K562 (cell line): Measurements from ENCODE around the gene MYOG. TPM values are rescaled to one million over a fixed set of nuclear protein-coding genes. Genes with fewer than 3 reads are reported as not detected.

ENCODE experiments used
- ATAC-seq: fragments of 200-7000 bp; cut with Tn5 transposase; 3 replicates; pipeline ENCODE4 v1.9.1; 2020; ENCODE audit warnings: moderate library complexity
- Bru-seq: library from RNA; stranded (reverse); fragments of 400-500 nt; gene quantifications from one replicate; lab custom pipeline; 2021; lab: Mats Ljungman, UMichigan
- BruChase-seq, 2 experiments: library from RNA; stranded (reverse); fragments of 400-500 nt; gene quantifications; one replicate each; lab custom pipeline; 2021; lab: Mats Ljungman, UMichigan
- BruUV-seq: library from RNA; stranded (reverse); fragments of 400-500 nt; replicated peaks from 2 replicates; lab custom pipeline; 2021; lab: Mats Ljungman, UMichigan
- CTCF ChIA-PET: fragments of 300-600 bp; formaldehyde crosslinking; extraction: SDS; loops from one replicate; lab custom pipeline; 2021; ENCODE audit warnings: low intra/inter-chr PET ratio; lab: Yijun Ruan, JAX
- POLR2A ChIA-PET: fragments of 300-600, 350-650 bp; sonication (Branson Sonifier 250); formaldehyde crosslinking; extraction: SDS; loops from one replicate; lab custom pipeline; 2021; ENCODE audit warnings: antibody characterized with exemption, inconsistent platforms; lab: Yijun Ruan, JAX
- DNase-seq, 4 experiments: peaks; one replicate each; pipeline versions ENCODE4 v3.0.0 to v3.0.0-alpha.2; 2011 to 2018; ENCODE audit warnings: low spot score in 3 of 4, mixed read lengths in 3 of 4; ENCODE audit errors: extremely low read depth in 1 of 4
- FAIRE-seq: peaks from 2 replicates; lab custom pipeline; 2011; peaks lifted over from hg19 to GRCh38; lab: Jason Lieb, UNC
- H2AFZ ChIP-seq: 2 replicates; pipeline ENCODE4 v1.6.0; 2011; ENCODE audit warnings: low read depth, low read length, control low read depth, inconsistent platforms
- H3K27ac ChIP-seq: fragments of 200-600 bp; 3 replicates; pipeline ENCODE4 v1.8.0; 2011; ENCODE audit warnings: low read depth, mild to moderate bottlenecking, control low read depth, inconsistent platforms, low read length, moderate library complexity, mixed read lengths; ENCODE audit errors: extremely low read depth
- H3K27me3 ChIP-seq, 2 experiments: fragments of 300-600 bp in 1 of 2; 2 replicates in 1 of 2; 3 replicates in 1 of 2; pipeline versions ENCODE4 v1.6.0 to v1.8.0; 2011; ENCODE audit warnings: inconsistent platforms in 2 of 2, low read length in 2 of 2, mild to moderate bottlenecking in 1 of 2, mixed read lengths in 1 of 2, moderate library complexity in 1 of 2; ENCODE audit not compliant: control insufficient read depth in 2 of 2, insufficient read depth in 2 of 2
- H3K36me3 ChIP-seq: fragments of 300-600 bp; 3 replicates; pipeline ENCODE4 v1.8.0; 2011; ENCODE audit warnings: mild to moderate bottlenecking, low read length, inconsistent platforms; ENCODE audit not compliant: control insufficient read depth, insufficient read depth
- H3K4me1 ChIP-seq, 2 experiments: fragments of 200-600 bp in 1 of 2; replicated peaks in 1 of 2; 2 replicates in 1 of 2; 3 replicates in 1 of 2; pipeline versions ENCODE4 v1.5.1 to v1.8.0; 2011; ENCODE audit warnings: inconsistent platforms in 2 of 2, low read length in 2 of 2, mild to moderate bottlenecking in 1 of 2, mixed read lengths in 1 of 2, moderate library complexity in 1 of 2; ENCODE audit not compliant: control insufficient read depth in 2 of 2, insufficient read depth in 2 of 2
- H3K4me2 ChIP-seq: 2 replicates; pipeline ENCODE4 v1.6.1; 2011; ENCODE audit warnings: low read length, control low read depth, inconsistent platforms, mixed read lengths; ENCODE audit not compliant: insufficient read depth
- H3K4me3 ChIP-seq: fragments of 200-600 bp; sonication (generic), shearing (Covaris generic); 2 replicates; pipeline ENCODE4 v1.5.1; 2016; ENCODE audit warnings: control low read depth, inconsistent platforms
- H3K79me2 ChIP-seq: fragments of 200-600 bp; 3 replicates; pipeline ENCODE4 v1.8.0; 2011; ENCODE audit warnings: low read length, inconsistent platforms; ENCODE audit not compliant: control insufficient read depth, insufficient read depth
- H3K9ac ChIP-seq, 2 experiments: 2 replicates each; pipeline versions ENCODE4 v1.6.0 to v1.6.1; 2011; ENCODE audit warnings: low read depth in 2 of 2, low read length in 2 of 2, control low read depth in 1 of 2, inconsistent platforms in 1 of 2, mild to moderate bottlenecking in 1 of 2, mixed read lengths in 1 of 2; ENCODE audit not compliant: insufficient read depth in 1 of 2
- H3K9me1 ChIP-seq: one replicate; pipeline ENCODE4 v1.6.0; 2011; ENCODE audit warnings: inconsistent platforms, mild to moderate bottlenecking, low read length, moderate library complexity; ENCODE audit not compliant: control insufficient read depth, insufficient read depth
- H3K9me3 ChIP-seq: replicated peaks from 2 replicates; pipeline ENCODE4 v1.5.1; 2011; ENCODE audit warnings: low read depth, low read length, inconsistent platforms; ENCODE audit not compliant: control insufficient read depth, insufficient read depth
- H4K20me1 ChIP-seq: replicated peaks from 2 replicates; pipeline ENCODE4 v1.6.1; 2011; ENCODE audit warnings: low read length, inconsistent platforms, mixed read lengths; ENCODE audit not compliant: control insufficient read depth, insufficient read depth
- SAFB ChIP-seq: fragments of 200-400 bp; formaldehyde crosslinking; IDR thresholded peaks from 2 replicates; pipeline ENCODE4 v1.6.1; 2017; ENCODE audit warnings: low read depth, low read length, borderline replicate concordance
- ZSCAN32 ChIP-seq: fragments of 450-650 bp; formaldehyde crosslinking; IDR thresholded peaks from 2 replicates; pipeline ENCODE4 v1.4.0; 2020; ENCODE audit warnings: mild to moderate bottlenecking, moderate library complexity
- WGBS: fragments of 100-300 bp; shearing (Covaris generic); methylation state at CpG from one replicate; pipeline ENCODE4 v1.1.6; 2016; ENCODE audit warnings: low coverage, mixed read lengths; ENCODE audit not compliant: insufficient coverage; ENCODE audit errors: missing lambda C conversion rate; 5-methylcytosine and 5-hydroxymethylcytosine counted together
- in situ Hi-C: fragments of 300-500 bp; cut with MboI; formaldehyde crosslinking; loops from 4 replicates; pipeline ENCODE4 v1.15.0; 2018; ENCODE audit warnings: inconsistent platforms, mixed read lengths
- intact Hi-C: fragments of 100-400 bp; cut with micrococcal nuclease; formaldehyde crosslinking; loops from 2 replicates; pipeline ENCODE4 v1.14.2; 2022
- long read RNA-seq, 3 experiments: library from polyadenylated mRNA in 2 of 3; library from RNA in 1 of 3; unstranded in 2 of 3; stranded (forward) in 1 of 3; transcript quantifications; one replicate each; pipeline ENCODE4 v2.0.0, GENCODE V29; 2019 to 2022
- polyA minus RNA-seq, 3 experiments: library from RNA; depleted of rRNA, polyadenylated mRNA; stranded (reverse); fragments of >200 nt; gene quantifications; 2 replicates each; pipeline ENCODE4 v1.2.3, GENCODE V29; 2011
- polyA plus RNA-seq, 8 experiments: library from polyadenylated mRNA; depleted of rRNA in 4 of 8; stranded (reverse) in 5 of 8; unstranded in 3 of 8; fragments of >200 nt; fragmentation: Nextera tagmentation in 2 of 8; fragmentation: Illumina TruSeq in 1 of 8; extraction: Ambion mirVana in 2 of 8; extraction: Trizol in 1 of 8; gene quantifications; 2 replicates each; pipeline versions ENCODE4 v1.2.1 to v1.2.3, GENCODE V29; 2011 to 2014; ENCODE audit warnings: inconsistent platforms in 1 of 8, missing spikeins in 1 of 8
- total RNA-seq, 7 experiments: library from RNA; depleted of rRNA in 6 of 7; stranded (reverse); fragments of >200 nt in 6 of 7; fragmentation: Illumina TruSeq in 2 of 7; extraction: Trizol in 2 of 7; gene quantifications; 2 replicates each; pipeline versions ENCODE4 v1.2.1 to v1.2.3, GENCODE V29; 2011 to 2021; ENCODE audit warnings: low replicate concordance in 1 of 7

The MYOG gene
- total RNA-seq (2011; cell fraction: chromatin; rRNA removed; ENCODE audit: low replicate concordance), result not detected in 2 replicates
- not detected in 2 replicates for total RNA-seq (2011; cell fraction: nucleolus; rRNA removed)
- total RNA-seq (2011; cell fraction: nucleoplasm; rRNA removed), result not detected in 2 replicates
- total RNA-seq (2014; rRNA removed) (not detected in 2 replicates), total RNA-seq (2014; rRNA removed; fragmentation: Illumina TruSeq; extraction: Trizol) (not detected in 2 replicates), total RNA-seq (2015; rRNA removed; fragmentation: Illumina TruSeq; extraction: Trizol) (not detected in 2 replicates), total RNA-seq (2021) (not detected in 2 replicates), polyA plus RNA-seq (2011; rRNA removed) (not detected in 2 replicates), polyA plus RNA-seq (2014; fragmentation: Illumina TruSeq; extraction: Trizol) (not detected in 2 replicates), polyA plus RNA-seq (2014; fragmentation: Nextera tagmentation; extraction: Ambion mirVana) (not detected), polyA plus RNA-seq (2014; rRNA removed) (not detected in 2 replicates), polyA minus RNA-seq (2011; rRNA and poly(A)+ RNA removed) (not detected in 2 replicates), Bru-seq, nascent RNA (not detected), BruChase-seq, experiment 1, labeled RNA remaining after a 2-hour chase (not detected), BruChase-seq, experiment 2, labeled RNA remaining after a 6-hour chase (not detected)
- polyA plus RNA-seq (2011; cell fraction: cytosol; rRNA removed), result not detected in 2 replicates
- not detected in 2 replicates for polyA plus RNA-seq (2011; cell fraction: nucleus; rRNA removed)
- not detected in 2 replicates for polyA plus RNA-seq (2012)
- polyA minus RNA-seq (2011; cell fraction: cytosol; rRNA and poly(A)+ RNA removed), result not detected in 2 replicates
- polyA minus RNA-seq (2011; cell fraction: nucleus; rRNA and poly(A)+ RNA removed), result not detected in 2 replicates
- long read RNA-seq, experiment 1, result 0 reads
- long read RNA-seq, experiment 2, result 0 reads
- long read RNA-seq, experiment 3, result 0 reads

GRCh38 chr1:203085528-203086406 lies at the start of gene MYOG:
Gene MYOG (minus strand): TSS chr1:203086012. CDS start chr1:203085961, 51 bp downstream.
- Histone ChIP-seq H3K27me3 (peaks cover 45 to 68% of the 10 kb centered on the region in 2 experiments), H4K20me1 (peaks cover 13% of the 10 kb centered on the region), H3K4me3 (no peak within 1 kb of the TSS), H3K9me3 (no peaks in the 10 kb centered on the region), H3K36me3 (no peaks in the 10 kb centered on the region), H3K27ac (no peak within 1 kb of the TSS), H3K9ac (0 out of 4 replicates have a peak within 1 kb of the TSS, but pooled peaks of 1 of the 2 experiments have one; percentile 7), H3K4me2 (no peak within 1 kb of the TSS), H3K9me1 (no peaks in the 10 kb centered on the region), H2AFZ (no peak within 1 kb of the TSS), H3K4me1 (peaks cover 0 to 12% of the 10 kb centered on the region in 2 experiments; a peak in 3 of 5 replicates), H3K79me2 (no peaks in the 10 kb centered on the region)
- no TSS peak for BruUV-seq
- ATAC-seq (no peak; the same call in 2 of the 3 replicates), DNase-seq (no peak), FAIRE-seq (no peak)
- WGBS, result 15% methylated on average over 35 of the region's 36 CpGs
- POLR2A ChIA-PET, result interaction anchor here (0.6 to 3.6 kb wide), 5 partner anchors 8 to 386 kb away, joined by 3 to 12 read pairs (median 4); no protein-coding TSS in a partner anchor
- intact Hi-C loops, result no loop called here
- in situ Hi-C loops, result no loop called here
- TF ChIP-seq SAFB (peak; percentile 15; the same call in 1 of the 2 replicates), ZSCAN32 (CRISPR knock-in tag) (no peak)
- CTCF ChIA-PET, result no interaction called here
